Fibroblast of mammary gland (primary cell): ENCODE data around the gene MRPL43.

Experiments used
- DNase-seq: peaks from one replicate; pipeline ENCODE4 v3.0.0-alpha.2; 2010; ENCODE audit warnings: low read depth
- H3K4me3 ChIP-seq: 2 replicates; pipeline ENCODE4 v1.5.1; 2011; ENCODE audit warnings: low read depth, mild to moderate bottlenecking, low read length, moderate library complexity; ENCODE audit not compliant: control insufficient read depth
- CTCF ChIP-seq: conservative IDR thresholded peaks from 2 replicates; pipeline ENCODE4 v1.5.1; 2011; ENCODE audit warnings: low read depth, low read length, inconsistent platforms; ENCODE audit not compliant: control insufficient read depth, insufficient read depth

The MRPL43 gene

GRCh38 chr10:101013365-101013825 is 26.1 kb upstream of the MRPL43 start:
- no peak overlapping the region for H3K4me3 ChIP-seq
- DNase-seq = no peak
- no peak for TF ChIP-seq CTCF

GRCh38 chr10:101012525-101013364 is 25.4 kb upstream of the MRPL43 start:
- DNase-seq = peak; percentile 94
- peak; percentile 66 for TF ChIP-seq CTCF
- no peak overlapping the region for H3K4me3 ChIP-seq

GRCh38 chr10:101011517-101012423 is 24.5 kb upstream of the MRPL43 start:
- no peak overlapping the region for H3K4me3 ChIP-seq
- DNase-seq = no peak
- TF ChIP-seq CTCF = peak; percentile 34

GRCh38 chr10:101010329-101010728 is 23.0 kb upstream of the MRPL43 start:
- no peak for TF ChIP-seq CTCF
- H3K4me3 ChIP-seq = no peak overlapping the region
- no peak for DNase-seq

GRCh38 chr10:101008823-101009423 is 21.6 kb upstream of the MRPL43 start:
- no peak overlapping the region for H3K4me3 ChIP-seq
- no peak for TF ChIP-seq CTCF
- DNase-seq = no peak
